SU-DHL-6 (cell line): ENCODE results near the gene CMTM8.

Experiments
- H2AFZ ChIP-seq: fragments of 200-600 bp; sonication (generic); 2 replicates; pipeline ENCODE4 v1.6.1; 2014; ENCODE audit warnings: low read depth, mild to moderate bottlenecking, moderate library complexity, mixed read lengths, antibody characterized with exemption, low read length; ENCODE audit not compliant: severe bottlenecking
- H3F3A ChIP-seq: fragments of 200-600 bp; shearing (Covaris generic); 2 replicates; pipeline ENCODE4 v1.6.0; 2016; ENCODE audit warnings: antibody characterized with exemption, mild to moderate bottlenecking; ENCODE audit not compliant: insufficient read depth
- H3K27ac ChIP-seq: fragments of 200-600 bp; sonication (generic); 2 replicates; pipeline ENCODE4 v1.5.1; 2016; ENCODE audit warnings: low read depth, mild to moderate bottlenecking, low read length, moderate library complexity, mixed read lengths
- H3K27me3 ChIP-seq: fragments of 200-600 bp; sonication (generic), shearing (Covaris generic); 2 replicates; pipeline ENCODE4 v1.6.0; 2014; ENCODE audit warnings: mild to moderate bottlenecking, low read length
- H3K36me3 ChIP-seq: fragments of 200-600 bp; sonication (generic); 2 replicates; pipeline ENCODE4 v1.6.1; 2014; ENCODE audit warnings: mild to moderate bottlenecking, low read length, mixed read lengths
- H3K4me2 ChIP-seq: fragments of 300-600, 200-600 bp; shearing (Covaris generic), sonication (generic); 2 replicates; pipeline ENCODE4 v1.6.0; 2014; ENCODE audit warnings: low read length, low read depth, mild to moderate bottlenecking; ENCODE audit not compliant: poor library complexity, severe bottlenecking
- H3K4me3 ChIP-seq: fragments of 200-600 bp; sonication (generic); 2 replicates; pipeline ENCODE4 v1.5.1; 2014; ENCODE audit warnings: antibody characterized with exemption, low read length, mild to moderate bottlenecking, mixed read lengths; ENCODE audit not compliant: insufficient read depth, poor library complexity, severe bottlenecking
- H3K79me2 ChIP-seq: fragments of 200-600 bp; sonication (generic); 2 replicates; pipeline ENCODE4 v1.6.1; 2014; ENCODE audit warnings: mild to moderate bottlenecking, low read length, moderate library complexity; ENCODE audit not compliant: insufficient read depth
- H3K9ac ChIP-seq: fragments of 200-600 bp; sonication (generic); 2 replicates; pipeline ENCODE4 v1.7.0; 2014; ENCODE audit warnings: mild to moderate bottlenecking, low read length
- H3K9me2 ChIP-seq: fragments of 200-600 bp; sonication (generic); replicated peaks from 2 replicates; pipeline ENCODE4 v1.6.1; 2014; ENCODE audit warnings: low read length; ENCODE audit not compliant: insufficient read depth
- H3K9me3 ChIP-seq: fragments of 200-600 bp; sonication (generic); 2 replicates; pipeline ENCODE4 v1.6.1; 2014; ENCODE audit warnings: low read length, mixed read lengths; ENCODE audit not compliant: insufficient read depth
- H4K20me1 ChIP-seq: fragments of 200-600 bp; sonication (generic); 2 replicates; pipeline ENCODE4 v1.6.1; 2014; ENCODE audit warnings: low read depth, mild to moderate bottlenecking, antibody characterized with exemption, low read length, moderate library complexity, mixed read lengths
- CTCF ChIP-seq: fragments of 200-600 bp; sonication (generic); IDR thresholded peaks from one replicate; pipeline ENCODE4 v1.5.1; 2017; ENCODE audit warnings: antibody characterized with exemption, mild to moderate bottlenecking, low read length, moderate library complexity; ENCODE audit not compliant: insufficient read depth, poor library complexity, severe bottlenecking
- EZH2phosphoT487 ChIP-seq: fragments of 200-600 bp; sonication (generic), shearing (Covaris generic); conservative IDR thresholded peaks from 2 replicates; pipeline ENCODE4 v1.6.1; 2018; ENCODE audit warnings: mild to moderate bottlenecking, antibody characterized with exemption, low read length, moderate library complexity, mixed read lengths

CMTM8 gene

GRCh38 chr3:32239307-32240158 lies 1.1 kb downstream of the CMTM8 start:
- H3K36me3 ChIP-seq, result no peaks in the 10 kb centered on the region
- H3K9me2 ChIP-seq, result no peaks in the 10 kb centered on the region
- H3K79me2 ChIP-seq, result no peaks in the 10 kb centered on the region
- H3K9ac ChIP-seq, result peak overlapping the region; percentile 63
- H3K27ac ChIP-seq, result no peak overlapping the region
- H2AFZ ChIP-seq, result peak overlapping the region; percentile 81
- H3K27me3 ChIP-seq, result no peaks in the 10 kb centered on the region
- H3K9me3 ChIP-seq, result no peaks in the 10 kb centered on the region
- no peaks in the 10 kb centered on the region for H4K20me1 ChIP-seq
- H3F3A ChIP-seq, result peaks cover 4% of the 10 kb centered on the region; the same call in 1 of the 2 replicates
- no peak for TF ChIP-seq CTCF
- TF ChIP-seq EZH2phosphoT487, result no peak
- H3K4me3 ChIP-seq, result peak overlapping the region; percentile 68
- peak overlapping the region; percentile 67 for H3K4me2 ChIP-seq

- peak overlapping the region; percentile 67 for H3K4me2 ChIP-seq
- H3K27ac ChIP-seq, result no peak overlapping the region
- H3F3A ChIP-seq, result peaks cover 4% of the 10 kb centered on the region; the same call in 1 of the 2 replicates
- no peaks in the 10 kb centered on the region for H3K79me2 ChIP-seq
- H4K20me1 ChIP-seq, result no peaks in the 10 kb centered on the region
- H2AFZ ChIP-seq, result peak overlapping the region; percentile 81
- H3K27me3 ChIP-seq, result no peaks in the 10 kb centered on the region
- no peaks in the 10 kb centered on the region for H3K9me2 ChIP-seq
- H3K9ac ChIP-seq, result peak overlapping the region; percentile 63; the same call in 1 of the 2 replicates
- TF ChIP-seq EZH2phosphoT487 (no peak), CTCF (peak; percentile 68)
- no peaks in the 10 kb centered on the region for H3K9me3 ChIP-seq
- H3K4me3 ChIP-seq, result peak overlapping the region; percentile 68
- no peaks in the 10 kb centered on the region for H3K36me3 ChIP-seq
Observed at GRCh38 chr3:32240159-32240545, 1.7 kb downstream of the CMTM8 start.

GRCh38 chr3:32241100-32241499 lies 2.6 kb downstream of the CMTM8 start:
- no peaks in the 10 kb centered on the region for H3K9me3 ChIP-seq
- H3K27me3 ChIP-seq, result no peaks in the 10 kb centered on the region
- peaks cover 4% of the 10 kb centered on the region; the same call in 1 of the 2 replicates for H3F3A ChIP-seq
- H3K36me3 ChIP-seq, result no peaks in the 10 kb centered on the region
- H3K4me3 ChIP-seq, result no peak overlapping the region
- H2AFZ ChIP-seq, result no peak overlapping the region
- no peak overlapping the region for H3K27ac ChIP-seq
- no peaks in the 10 kb centered on the region for H3K79me2 ChIP-seq
- no peak for TF ChIP-seq EZH2phosphoT487
- no peak for TF ChIP-seq CTCF
- H3K4me2 ChIP-seq, result no peak overlapping the region
- H3K9me2 ChIP-seq, result no peaks in the 10 kb centered on the region
- no peak overlapping the region for H3K9ac ChIP-seq
- no peaks in the 10 kb centered on the region for H4K20me1 ChIP-seq
